ENCODE measurements around the gene COPB1. TPM values are rescaled to one million over a fixed set of nuclear protein-coding genes. Genes with fewer than 3 reads are reported as not detected.

The COPB1 gene
- total and polyA plus RNA-seq, 4 donors, result 32.1 to 140 (median 74.5) TPM

GRCh38 chr11:14435717-14436512 is 63.7 kb downstream of the COPB1 start (continued):
- TF ChIP-seq, protein P1, sequence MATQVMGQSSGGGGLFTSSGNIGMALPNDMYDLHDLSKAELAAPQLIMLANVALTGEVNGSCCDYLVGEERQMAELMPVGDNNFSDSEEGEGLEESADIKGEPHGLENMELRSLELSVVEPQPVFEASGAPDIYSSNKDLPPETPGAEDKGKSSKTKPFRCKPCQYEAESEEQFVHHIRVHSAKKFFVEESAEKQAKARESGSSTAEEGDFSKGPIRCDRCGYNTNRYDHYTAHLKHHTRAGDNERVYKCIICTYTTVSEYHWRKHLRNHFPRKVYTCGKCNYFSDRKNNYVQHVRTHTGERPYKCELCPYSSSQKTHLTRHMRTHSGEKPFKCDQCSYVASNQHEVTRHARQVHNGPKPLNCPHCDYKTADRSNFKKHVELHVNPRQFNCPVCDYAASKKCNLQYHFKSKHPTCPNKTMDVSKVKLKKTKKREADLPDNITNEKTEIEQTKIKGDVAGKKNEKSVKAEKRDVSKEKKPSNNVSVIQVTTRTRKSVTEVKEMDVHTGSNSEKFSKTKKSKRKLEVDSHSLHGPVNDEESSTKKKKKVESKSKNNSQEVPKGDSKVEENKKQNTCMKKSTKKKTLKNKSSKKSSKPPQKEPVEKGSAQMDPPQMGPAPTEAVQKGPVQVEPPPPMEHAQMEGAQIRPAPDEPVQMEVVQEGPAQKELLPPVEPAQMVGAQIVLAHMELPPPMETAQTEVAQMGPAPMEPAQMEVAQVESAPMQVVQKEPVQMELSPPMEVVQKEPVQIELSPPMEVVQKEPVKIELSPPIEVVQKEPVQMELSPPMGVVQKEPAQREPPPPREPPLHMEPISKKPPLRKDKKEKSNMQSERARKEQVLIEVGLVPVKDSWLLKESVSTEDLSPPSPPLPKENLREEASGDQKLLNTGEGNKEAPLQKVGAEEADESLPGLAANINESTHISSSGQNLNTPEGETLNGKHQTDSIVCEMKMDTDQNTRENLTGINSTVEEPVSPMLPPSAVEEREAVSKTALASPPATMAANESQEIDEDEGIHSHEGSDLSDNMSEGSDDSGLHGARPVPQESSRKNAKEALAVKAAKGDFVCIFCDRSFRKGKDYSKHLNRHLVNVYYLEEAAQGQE (IDR thresholded peaks at IDR 0.05), result no peak

DNA sequence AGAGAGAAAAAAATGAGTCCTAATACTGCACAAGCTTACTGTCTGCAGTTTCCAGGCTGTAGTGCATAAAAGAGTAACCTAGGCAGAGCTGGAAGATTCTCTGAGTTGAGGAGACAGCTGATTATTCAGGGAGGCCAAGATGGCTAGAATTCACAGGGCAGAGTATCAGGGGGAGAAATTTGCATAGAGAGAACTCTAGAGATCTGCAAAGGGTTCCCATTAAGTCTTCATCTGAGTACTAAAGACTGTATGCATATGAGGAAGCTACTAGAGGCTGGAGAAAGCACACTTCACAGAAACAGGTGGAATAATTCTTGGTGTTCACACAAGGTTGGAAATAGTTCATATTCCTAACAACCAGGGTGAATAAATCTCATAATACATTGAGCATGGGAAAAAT is 74.0 kb downstream of the COPB1 start:
- no peak overlapping the region for H3K4me3 ChIP-seq (ENCODE audit: low read depth in 1 of 3, low read length in 3 of 3)
- no peak overlapping the region for H3K27ac ChIP-seq (ENCODE audit: low read depth in 1 of 2, low read length in 2 of 2)
- no peaks in the 10 kb centered on the region for H3K27me3 ChIP-seq (ENCODE audit: control insufficient read depth in 4 of 4, insufficient read depth in 4 of 4, low read length in 3 of 4)
- H3K4me1 ChIP-seq (ENCODE audit: control insufficient read depth in 4 of 4, insufficient read depth in 4 of 4, low read length in 3 of 4), result no peaks in the 10 kb centered on the region
- H3K9me3 ChIP-seq (ENCODE audit: control insufficient read depth in 4 of 4, low read length in 3 of 4), result no peaks in the 10 kb centered on the region
- H3K36me3 ChIP-seq (ENCODE audit: control insufficient read depth in 4 of 4, insufficient read depth in 3 of 4, low read depth in 1 of 4, low read length in 3 of 4), result no peaks in the 10 kb centered on the region
- TF ChIP-seq JUND (IDR thresholded peaks at IDR 0.05) (no peak), NR2F2 (IDR thresholded peaks at IDR 0.05) (no peak), YY1 (IDR thresholded peaks at IDR 0.05) (no peak), EGR1 (IDR thresholded peaks at IDR 0.05; ENCODE audit: low read depth in 2 of 2) (no peak), SP1 (IDR thresholded peaks at IDR 0.05) (no peak), RXRA (IDR thresholded peaks at IDR 0.05) (no peak), RAD21 (IDR thresholded peaks at IDR 0.05) (no peak), FOXA2 (IDR thresholded peaks at IDR 0.05) (no peak), ZBTB33 (IDR thresholded peaks at IDR 0.05) (no peak), HNF4A (conservative IDR thresholded peaks at IDR 0.05) (no peak)
- TF ChIP-seq, protein P2, sequence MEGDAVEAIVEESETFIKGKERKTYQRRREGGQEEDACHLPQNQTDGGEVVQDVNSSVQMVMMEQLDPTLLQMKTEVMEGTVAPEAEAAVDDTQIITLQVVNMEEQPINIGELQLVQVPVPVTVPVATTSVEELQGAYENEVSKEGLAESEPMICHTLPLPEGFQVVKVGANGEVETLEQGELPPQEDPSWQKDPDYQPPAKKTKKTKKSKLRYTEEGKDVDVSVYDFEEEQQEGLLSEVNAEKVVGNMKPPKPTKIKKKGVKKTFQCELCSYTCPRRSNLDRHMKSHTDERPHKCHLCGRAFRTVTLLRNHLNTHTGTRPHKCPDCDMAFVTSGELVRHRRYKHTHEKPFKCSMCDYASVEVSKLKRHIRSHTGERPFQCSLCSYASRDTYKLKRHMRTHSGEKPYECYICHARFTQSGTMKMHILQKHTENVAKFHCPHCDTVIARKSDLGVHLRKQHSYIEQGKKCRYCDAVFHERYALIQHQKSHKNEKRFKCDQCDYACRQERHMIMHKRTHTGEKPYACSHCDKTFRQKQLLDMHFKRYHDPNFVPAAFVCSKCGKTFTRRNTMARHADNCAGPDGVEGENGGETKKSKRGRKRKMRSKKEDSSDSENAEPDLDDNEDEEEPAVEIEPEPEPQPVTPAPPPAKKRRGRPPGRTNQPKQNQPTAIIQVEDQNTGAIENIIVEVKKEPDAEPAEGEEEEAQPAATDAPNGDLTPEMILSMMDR (IDR thresholded peaks at IDR 0.05; ENCODE audit: low read depth, low read length, missing input control), result no peak
- TF ChIP-seq, protein P1 (IDR thresholded peaks at IDR 0.05), result no peak
- TF ChIP-seq, protein P3, sequence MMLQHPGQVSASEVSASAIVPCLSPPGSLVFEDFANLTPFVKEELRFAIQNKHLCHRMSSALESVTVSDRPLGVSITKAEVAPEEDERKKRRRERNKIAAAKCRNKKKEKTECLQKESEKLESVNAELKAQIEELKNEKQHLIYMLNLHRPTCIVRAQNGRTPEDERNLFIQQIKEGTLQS (IDR thresholded peaks at IDR 0.05), result no peak
- TF ChIP-seq, protein P4, sequence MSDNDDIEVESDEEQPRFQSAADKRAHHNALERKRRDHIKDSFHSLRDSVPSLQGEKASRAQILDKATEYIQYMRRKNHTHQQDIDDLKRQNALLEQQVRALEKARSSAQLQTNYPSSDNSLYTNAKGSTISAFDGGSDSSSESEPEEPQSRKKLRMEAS (IDR thresholded peaks at IDR 0.05), result no peak
- no peak for DNase-seq (ENCODE audit: low spot score)
- no peak overlapping the region for H3K9ac ChIP-seq (ENCODE audit: low read depth in 1 of 2, low read length in 2 of 2)
